K562 (cell line): ENCODE data around the gene RTL10. TPM values are rescaled to one million over a fixed set of nuclear protein-coding genes. Genes with fewer than 3 reads are reported as not detected.

ENCODE experiments used
- ATAC-seq: fragments of 200-7000 bp; cut with Tn5 transposase; 3 replicates; pipeline ENCODE4 v1.9.1; 2020; ENCODE audit warnings: moderate library complexity
- BruUV-seq: library from RNA; stranded (reverse); fragments of 400-500 nt; replicated peaks from 2 replicates; lab custom pipeline; 2021; lab: Mats Ljungman, UMichigan
- CTCF ChIA-PET: fragments of 300-600 bp; formaldehyde crosslinking; extraction: SDS; loops from one replicate; lab custom pipeline; 2021; ENCODE audit warnings: low intra/inter-chr PET ratio; lab: Yijun Ruan, JAX
- POLR2A ChIA-PET: fragments of 300-600, 350-650 bp; sonication (Branson Sonifier 250); formaldehyde crosslinking; extraction: SDS; loops from one replicate; lab custom pipeline; 2021; ENCODE audit warnings: antibody characterized with exemption, inconsistent platforms; lab: Yijun Ruan, JAX
- DNase-seq, 4 experiments: peaks; one replicate each; pipeline versions ENCODE4 v3.0.0 to v3.0.0-alpha.2; 2011 to 2018; ENCODE audit warnings: low spot score in 3 of 4, mixed read lengths in 3 of 4; ENCODE audit errors: extremely low read depth in 1 of 4
- FAIRE-seq: peaks from 2 replicates; lab custom pipeline; 2011; peaks lifted over from hg19 to GRCh38; lab: Jason Lieb, UNC
- H2AFZ ChIP-seq: 2 replicates; pipeline ENCODE4 v1.6.0; 2011; ENCODE audit warnings: low read depth, low read length, control low read depth, inconsistent platforms
- H3K27ac ChIP-seq: fragments of 200-600 bp; 3 replicates; pipeline ENCODE4 v1.8.0; 2011; ENCODE audit warnings: low read depth, mild to moderate bottlenecking, control low read depth, inconsistent platforms, low read length, moderate library complexity, mixed read lengths; ENCODE audit errors: extremely low read depth
- H3K27me3 ChIP-seq, 2 experiments: fragments of 300-600 bp in 1 of 2; 2 replicates in 1 of 2; 3 replicates in 1 of 2; pipeline versions ENCODE4 v1.6.0 to v1.8.0; 2011; ENCODE audit warnings: inconsistent platforms in 2 of 2, low read length in 2 of 2, mild to moderate bottlenecking in 1 of 2, mixed read lengths in 1 of 2, moderate library complexity in 1 of 2; ENCODE audit not compliant: control insufficient read depth in 2 of 2, insufficient read depth in 2 of 2
- H3K36me3 ChIP-seq: fragments of 300-600 bp; 3 replicates; pipeline ENCODE4 v1.8.0; 2011; ENCODE audit warnings: mild to moderate bottlenecking, low read length, inconsistent platforms; ENCODE audit not compliant: control insufficient read depth, insufficient read depth
- H3K4me1 ChIP-seq, 2 experiments: fragments of 200-600 bp in 1 of 2; replicated peaks in 1 of 2; 2 replicates in 1 of 2; 3 replicates in 1 of 2; pipeline versions ENCODE4 v1.5.1 to v1.8.0; 2011; ENCODE audit warnings: inconsistent platforms in 2 of 2, low read length in 2 of 2, mild to moderate bottlenecking in 1 of 2, mixed read lengths in 1 of 2, moderate library complexity in 1 of 2; ENCODE audit not compliant: control insufficient read depth in 2 of 2, insufficient read depth in 2 of 2
- H3K4me2 ChIP-seq: 2 replicates; pipeline ENCODE4 v1.6.1; 2011; ENCODE audit warnings: low read length, control low read depth, inconsistent platforms, mixed read lengths; ENCODE audit not compliant: insufficient read depth
- H3K4me3 ChIP-seq: fragments of 200-600 bp; sonication (generic), shearing (Covaris generic); 2 replicates; pipeline ENCODE4 v1.5.1; 2016; ENCODE audit warnings: control low read depth, inconsistent platforms
- H3K79me2 ChIP-seq: fragments of 200-600 bp; 3 replicates; pipeline ENCODE4 v1.8.0; 2011; ENCODE audit warnings: low read length, inconsistent platforms; ENCODE audit not compliant: control insufficient read depth, insufficient read depth
- H3K9ac ChIP-seq, 2 experiments: 2 replicates each; pipeline versions ENCODE4 v1.6.0 to v1.6.1; 2011; ENCODE audit warnings: low read depth in 2 of 2, low read length in 2 of 2, control low read depth in 1 of 2, inconsistent platforms in 1 of 2, mild to moderate bottlenecking in 1 of 2, mixed read lengths in 1 of 2; ENCODE audit not compliant: insufficient read depth in 1 of 2
- H3K9me1 ChIP-seq: one replicate; pipeline ENCODE4 v1.6.0; 2011; ENCODE audit warnings: inconsistent platforms, mild to moderate bottlenecking, low read length, moderate library complexity; ENCODE audit not compliant: control insufficient read depth, insufficient read depth
- H3K9me3 ChIP-seq: replicated peaks from 2 replicates; pipeline ENCODE4 v1.5.1; 2011; ENCODE audit warnings: low read depth, low read length, inconsistent platforms; ENCODE audit not compliant: control insufficient read depth, insufficient read depth
- H4K20me1 ChIP-seq: replicated peaks from 2 replicates; pipeline ENCODE4 v1.6.1; 2011; ENCODE audit warnings: low read length, inconsistent platforms, mixed read lengths; ENCODE audit not compliant: control insufficient read depth, insufficient read depth
- ARID2 ChIP-seq: fragments of 450-650 bp; IDR thresholded peaks from 2 replicates; pipeline ENCODE4 v1.6.1; 2017; ENCODE audit warnings: antibody characterized with exemption, mild to moderate bottlenecking
- CBX3 ChIP-seq, 2 experiments: IDR thresholded peaks; 1 replicate in 1 of 2; 2 replicates in 1 of 2; pipeline ENCODE4 v1.6.1; 2012; ENCODE audit warnings: inconsistent platforms in 2 of 2, low read length in 2 of 2, borderline replicate concordance in 1 of 2, control low read depth in 1 of 2
- CCNT2 ChIP-seq: IDR thresholded peaks from 2 replicates; pipeline ENCODE4 v1.6.1; 2011; ENCODE audit warnings: borderline replicate concordance, low read depth, mild to moderate bottlenecking, moderate library complexity, mixed read lengths, low read length; ENCODE audit not compliant: insufficient read length; ENCODE audit errors: extremely low read depth
- CHD1 ChIP-seq: fragments of 200-600 bp; sonication (generic); IDR thresholded peaks from one replicate; pipeline ENCODE4 v1.6.1; 2012; ENCODE audit warnings: mild to moderate bottlenecking, moderate library complexity, low read length, inconsistent platforms
- CREB5 ChIP-seq: fragments of 250-450 bp; sonication (Bioruptor Pico); IDR thresholded peaks from 2 replicates; pipeline ENCODE4 v1.5.0; 2020; ENCODE audit warnings: mild to moderate bottlenecking
- DPF2 ChIP-seq: fragments of 450-650 bp; IDR thresholded peaks from 2 replicates; pipeline ENCODE4 v1.6.1; 2016
- E2F6 ChIP-seq, 2 experiments: IDR thresholded peaks; 2 replicates each; pipeline ENCODE4 v1.6.1; 2011; ENCODE audit warnings: borderline replicate concordance in 1 of 2, control low read depth in 1 of 2, low read depth in 1 of 2, low read length in 1 of 2, mild to moderate bottlenecking in 1 of 2, mixed read lengths in 1 of 2, moderate library complexity in 1 of 2; ENCODE audit not compliant: insufficient read depth in 1 of 2, insufficient read length in 1 of 2, poor library complexity in 1 of 2, severe bottlenecking in 1 of 2; ENCODE audit errors: extremely low read depth in 1 of 2
- KDM4B ChIP-seq, 2 experiments: fragments of 450-650 bp in 1 of 2; sonication (generic) in 1 of 2; IDR thresholded peaks; 2 replicates each; pipeline ENCODE4 v1.6.1; 2016 to 2017; ENCODE audit warnings: borderline replicate concordance in 2 of 2, antibody characterized with exemption in 1 of 2, low read depth in 1 of 2, mild to moderate bottlenecking in 1 of 2
- MIER1 ChIP-seq: fragments of 450-650 bp; IDR thresholded peaks from 2 replicates; pipeline ENCODE4 v1.6.1; 2016; ENCODE audit warnings: antibody characterized with exemption, mild to moderate bottlenecking, low read depth
- MLX ChIP-seq, 2 experiments: fragments of 450-650 bp in 1 of 2; sonication (generic) in 1 of 2; formaldehyde crosslinking; conservative IDR thresholded peaks; 2 replicates each; pipeline versions ENCODE4 v1.4.0 to v1.8.1; 2020 to 2022; ENCODE audit warnings: mild to moderate bottlenecking in 1 of 2, missing genetic modification reagents in 1 of 2
- RBBP5 ChIP-seq: fragments of 200-600 bp; sonication (generic); IDR thresholded peaks from 2 replicates; pipeline ENCODE4 v1.6.1; 2012; ENCODE audit warnings: borderline replicate concordance, mild to moderate bottlenecking, low read length, control low read depth, inconsistent platforms; ENCODE audit not compliant: insufficient read depth, poor library complexity, severe bottlenecking
- TAF9B ChIP-seq: fragments of 450-650 bp; IDR thresholded peaks from 2 replicates; pipeline ENCODE4 v1.6.1; 2018; ENCODE audit warnings: mild to moderate bottlenecking; ENCODE audit not compliant: partially characterized antibody
- TAL1 ChIP-seq: fragments of 450-650 bp; IDR thresholded peaks from 2 replicates; pipeline ENCODE4 v1.6.1; 2016; ENCODE audit warnings: mild to moderate bottlenecking
- TRIM24 ChIP-seq, 2 experiments: fragments of 450-650 bp; IDR thresholded peaks; 2 replicates each; pipeline ENCODE4 v1.6.1; 2016
- TRIM28 ChIP-seq: fragments of 450-650 bp; IDR thresholded peaks from 2 replicates; pipeline ENCODE4 v1.6.1; 2017
- ZBTB7A ChIP-seq: IDR thresholded peaks from 2 replicates; pipeline ENCODE4 v1.6.1; 2011; ENCODE audit warnings: low read depth, mild to moderate bottlenecking, low read length, moderate library complexity, borderline replicate concordance; ENCODE audit not compliant: control insufficient read depth
- ZNF668 ChIP-seq: fragments of 250-450 bp; sonication (Bioruptor Pico); IDR thresholded peaks from 2 replicates; pipeline ENCODE4 v1.8.0; 2022; ENCODE audit warnings: mild to moderate bottlenecking, inconsistent platforms
- WGBS: fragments of 100-300 bp; shearing (Covaris generic); methylation state at CpG from one replicate; pipeline ENCODE4 v1.1.6; 2016; ENCODE audit warnings: low coverage, mixed read lengths; ENCODE audit not compliant: insufficient coverage; ENCODE audit errors: missing lambda C conversion rate; 5-methylcytosine and 5-hydroxymethylcytosine counted together
- in situ Hi-C: fragments of 300-500 bp; cut with MboI; formaldehyde crosslinking; loops from 4 replicates; pipeline ENCODE4 v1.15.0; 2018; ENCODE audit warnings: inconsistent platforms, mixed read lengths
- intact Hi-C: fragments of 100-400 bp; cut with micrococcal nuclease; formaldehyde crosslinking; loops from 2 replicates; pipeline ENCODE4 v1.14.2; 2022
- polyA plus RNA-seq, 8 experiments: library from polyadenylated mRNA; depleted of rRNA in 4 of 8; stranded (reverse) in 5 of 8; unstranded in 3 of 8; fragments of >200 nt; fragmentation: Nextera tagmentation in 2 of 8; fragmentation: Illumina TruSeq in 1 of 8; extraction: Ambion mirVana in 2 of 8; extraction: Trizol in 1 of 8; gene quantifications; 2 replicates each; pipeline versions ENCODE4 v1.2.1 to v1.2.3, GENCODE V29; 2011 to 2014; ENCODE audit warnings: inconsistent platforms in 1 of 8, missing spikeins in 1 of 8
- total RNA-seq, 7 experiments: library from RNA; depleted of rRNA in 6 of 7; stranded (reverse); fragments of >200 nt in 6 of 7; fragmentation: Illumina TruSeq in 2 of 7; extraction: Trizol in 2 of 7; gene quantifications; 2 replicates each; pipeline versions ENCODE4 v1.2.1 to v1.2.3, GENCODE V29; 2011 to 2021; ENCODE audit warnings: low replicate concordance in 1 of 7

The RTL10 gene
- total and polyA plus RNA-seq, 9 of the 15 experiments (the other 6 are each of a cell fraction or from before 2014, with no cell fraction given) = 19.8 to 75.5 (median 32.5) TPM

GRCh38 chr22:19815823-19816290 lies 38.8 kb downstream of the RTL10 start:
- no TSS peak for BruUV-seq
- POLR2A ChIA-PET = interaction anchor here (0.6 to 2.0 kb wide), 10 partner anchors 9 to 1261 kb away, joined by 3 to 12 read pairs (median 4); no protein-coding TSS in a partner anchor
- no peak overlapping the region for H3K4me3 ChIP-seq
- no peak overlapping the region; the same call in 2 of the 3 replicates for H3K27ac ChIP-seq
- CTCF ChIA-PET = no interaction called here
- peaks cover 22 to 72% of the 10 kb centered on the region in 2 experiments for H3K4me1 ChIP-seq
- in situ Hi-C loops = no loop called here
- H3K27me3 ChIP-seq = no peaks in the 10 kb centered on the region
- H3K9me1 ChIP-seq = no peaks in the 10 kb centered on the region
- ATAC-seq (peak; percentile 5; the same call in 2 of the 3 replicates), FAIRE-seq (no peak), DNase-seq (no peak)
- H2AFZ ChIP-seq = peak overlapping the region; percentile 55
- no peaks in the 10 kb centered on the region for H3K36me3 ChIP-seq
- intact Hi-C loops = loop anchor here (1.0 to 5.0 kb wide), 2 partner anchors 36 to 94 kb away; partner anchors contain the start of genes GNB1L and RTL10
- peak overlapping the region; percentile 5 to 86; a peak in 3 of 4 replicates for H3K9ac ChIP-seq
- H3K79me2 ChIP-seq = no peaks in the 10 kb centered on the region
- peak overlapping the region; percentile 41 for H3K4me2 ChIP-seq
- H4K20me1 ChIP-seq = no peaks in the 10 kb centered on the region
- 80% methylated on average over 16 of the region's 16 CpGs for WGBS
- H3K9me3 ChIP-seq = no peaks in the 10 kb centered on the region
- TF ChIP-seq CHD1 (no peak), TAF9B (no peak), ZBTB7A (0 out of 2 replicates have a peak, but pooled peaks have one; percentile 13), TRIM24 (IDR thresholded peaks at IDR 0.05) (0 out of 4 replicates have a peak, but pooled peaks have one; percentile 3 to 8), DPF2 (0 out of 2 replicates have a peak, but pooled peaks have one; percentile 10), CBX3 (IDR thresholded peaks at IDR 0.05; ENCODE audit: borderline replicate concordance in 1 of 2, low read length in 2 of 2) (peak in 1 of 2 experiments; percentile 85; a peak in 1 of 3 replicates), MIER1 (peak; percentile 10; the same call in 1 of the 2 replicates), TAL1 (0 out of 2 replicates have a peak, but pooled peaks have one; percentile 0), CREB5 (CRISPR knock-in tag) (peak; percentile 25; the same call in 1 of the 2 replicates), ZNF668 (CRISPR knock-in tag) (peak; percentile 79; the same call in 1 of the 2 replicates), KDM4B (IDR thresholded peaks at IDR 0.05; ENCODE audit: borderline replicate concordance in 2 of 2, low read depth in 1 of 2) (0 out of 4 replicates have a peak, but pooled peaks of 1 of the 2 experiments have one; percentile 45), E2F6 (IDR thresholded peaks at IDR 0.05; ENCODE audit: borderline replicate concordance in 1 of 2, extremely low read depth in 1 of 2, insufficient read depth in 1 of 2, insufficient read length in 1 of 2, low read depth in 1 of 2, low read length in 1 of 2, poor library complexity in 1 of 2, severe bottlenecking in 1 of 2) (peak in 1 of 2 experiments; percentile 49), ARID2 (peak; percentile 6; the same call in 1 of the 2 replicates), RBBP5 (peak; percentile 12), MLX (CRISPR knock-in tag; conservative IDR thresholded peaks at IDR 0.05) (peak in 1 of 2 experiments; percentile 78; a peak in 1 of 4 replicates), CCNT2 (peak; percentile 1), TRIM28 (peak; percentile 14; the same call in 1 of the 2 replicates)
